ENCODE data around the gene ITGA3. TPM values are rescaled to one million over a fixed set of nuclear protein-coding genes. Genes with fewer than 3 reads are reported as not detected.

ITGA3 gene
- total RNA-seq, 1 experiment from 2014 or later = 392 TPM

GRCh38 chr17:50129353-50129727 is 73.4 kb downstream of the ITGA3 start:
- Histone ChIP-seq H2AFZ (ENCODE audit: low read depth, low read length, poor library complexity, severe bottlenecking) (no peak overlapping the region), H3K36me3 (ENCODE audit: control insufficient read depth in 1 of 2, insufficient read depth in 2 of 2, low read length in 2 of 2) (peaks cover 2 to 6% of the 10 kb centered on the region in 2 experiments; a peak in 2 of 4 replicates), H3K4me2 (ENCODE audit: low read length) (no peak overlapping the region), H3K27ac (ENCODE audit: low read depth, low read length) (no peak overlapping the region), H3K9me2 (ENCODE audit: insufficient read depth) (no peaks in the 10 kb centered on the region), H3K9ac (ENCODE audit: low read length) (no peak overlapping the region), H3K4me1 (ENCODE audit: control insufficient read depth in 1 of 2, insufficient read depth in 2 of 2, low read length in 2 of 2) (peaks cover 12 to 27% of the 10 kb centered on the region in 2 experiments), H3K79me2 (ENCODE audit: insufficient read depth, low read length) (no peaks in the 10 kb centered on the region), H3K4me3 (replicated peaks in 1 of 2; ENCODE audit: low read depth in 1 of 2, low read length in 2 of 2) (no peak overlapping the region), H4K20me1 (ENCODE audit: insufficient read depth) (no peaks in the 10 kb centered on the region), H3K27me3 (ENCODE audit: insufficient read depth, low read length) (no peaks in the 10 kb centered on the region), H3K9me3 (ENCODE audit: control insufficient read depth in 1 of 2, insufficient read depth in 1 of 2, low read depth in 1 of 2, low read length in 2 of 2) (no peaks in the 10 kb centered on the region)
- no peak for ATAC-seq
- ChIA-PET CTCF (no interaction called here), POLR2A (no interaction called here), RAD21 (ENCODE audit: low non-redundant PET in 1 of 2, low total read pairs in 2 of 2, uncharacterized antibody in 2 of 2, unreplicated experiment in 2 of 2) (no interaction called here)
- intact Hi-C loops (cut with micrococcal nuclease) = no loop called here
- no TSS peak for BruUV-seq (replicated peaks)
- no peak for DNase-seq (ENCODE audit: low read depth, low spot score)
- TF ChIP-seq EZH2 (IDR thresholded peaks at IDR 0.05) (no peak), EZH2phosphoT487 (IDR thresholded peaks at IDR 0.05; ENCODE audit: borderline replicate concordance) (no peak), SP1 (IDR thresholded peaks at IDR 0.05; ENCODE audit: low read depth) (no peak), SIN3A (IDR thresholded peaks at IDR 0.05; ENCODE audit: low read depth) (no peak), ELF1 (IDR thresholded peaks at IDR 0.05; ENCODE audit: borderline replicate concordance, low read depth) (no peak), CEBPB (IDR thresholded peaks at IDR 0.05; ENCODE audit: low read depth) (no peak), JUND (IDR thresholded peaks at IDR 0.05) (no peak), ZBTB33 (IDR thresholded peaks at IDR 0.05; ENCODE audit: extremely low read depth, insufficient replicate concordance, low read length) (no peak), ZNF274 (IDR thresholded peaks at IDR 0.05; ENCODE audit: low read depth, low read length) (no peak), RAD21 (IDR thresholded peaks at IDR 0.05; ENCODE audit: low read depth) (no peak), ZFX (IDR thresholded peaks at IDR 0.05) (no peak), FOSL1 (IDR thresholded peaks at IDR 0.05; ENCODE audit: low read depth) (no peak)
- TF ChIP-seq, protein P1, sequence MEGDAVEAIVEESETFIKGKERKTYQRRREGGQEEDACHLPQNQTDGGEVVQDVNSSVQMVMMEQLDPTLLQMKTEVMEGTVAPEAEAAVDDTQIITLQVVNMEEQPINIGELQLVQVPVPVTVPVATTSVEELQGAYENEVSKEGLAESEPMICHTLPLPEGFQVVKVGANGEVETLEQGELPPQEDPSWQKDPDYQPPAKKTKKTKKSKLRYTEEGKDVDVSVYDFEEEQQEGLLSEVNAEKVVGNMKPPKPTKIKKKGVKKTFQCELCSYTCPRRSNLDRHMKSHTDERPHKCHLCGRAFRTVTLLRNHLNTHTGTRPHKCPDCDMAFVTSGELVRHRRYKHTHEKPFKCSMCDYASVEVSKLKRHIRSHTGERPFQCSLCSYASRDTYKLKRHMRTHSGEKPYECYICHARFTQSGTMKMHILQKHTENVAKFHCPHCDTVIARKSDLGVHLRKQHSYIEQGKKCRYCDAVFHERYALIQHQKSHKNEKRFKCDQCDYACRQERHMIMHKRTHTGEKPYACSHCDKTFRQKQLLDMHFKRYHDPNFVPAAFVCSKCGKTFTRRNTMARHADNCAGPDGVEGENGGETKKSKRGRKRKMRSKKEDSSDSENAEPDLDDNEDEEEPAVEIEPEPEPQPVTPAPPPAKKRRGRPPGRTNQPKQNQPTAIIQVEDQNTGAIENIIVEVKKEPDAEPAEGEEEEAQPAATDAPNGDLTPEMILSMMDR (IDR thresholded peaks at IDR 0.05 in 2 of 3, conservative IDR thresholded peaks at IDR 0.05 in 1 of 3; ENCODE audit: borderline replicate concordance in 1 of 3, insufficient read depth in 1 of 3, low read depth in 2 of 3, low read length in 2 of 3) = no peak
- TF ChIP-seq, protein P2, sequence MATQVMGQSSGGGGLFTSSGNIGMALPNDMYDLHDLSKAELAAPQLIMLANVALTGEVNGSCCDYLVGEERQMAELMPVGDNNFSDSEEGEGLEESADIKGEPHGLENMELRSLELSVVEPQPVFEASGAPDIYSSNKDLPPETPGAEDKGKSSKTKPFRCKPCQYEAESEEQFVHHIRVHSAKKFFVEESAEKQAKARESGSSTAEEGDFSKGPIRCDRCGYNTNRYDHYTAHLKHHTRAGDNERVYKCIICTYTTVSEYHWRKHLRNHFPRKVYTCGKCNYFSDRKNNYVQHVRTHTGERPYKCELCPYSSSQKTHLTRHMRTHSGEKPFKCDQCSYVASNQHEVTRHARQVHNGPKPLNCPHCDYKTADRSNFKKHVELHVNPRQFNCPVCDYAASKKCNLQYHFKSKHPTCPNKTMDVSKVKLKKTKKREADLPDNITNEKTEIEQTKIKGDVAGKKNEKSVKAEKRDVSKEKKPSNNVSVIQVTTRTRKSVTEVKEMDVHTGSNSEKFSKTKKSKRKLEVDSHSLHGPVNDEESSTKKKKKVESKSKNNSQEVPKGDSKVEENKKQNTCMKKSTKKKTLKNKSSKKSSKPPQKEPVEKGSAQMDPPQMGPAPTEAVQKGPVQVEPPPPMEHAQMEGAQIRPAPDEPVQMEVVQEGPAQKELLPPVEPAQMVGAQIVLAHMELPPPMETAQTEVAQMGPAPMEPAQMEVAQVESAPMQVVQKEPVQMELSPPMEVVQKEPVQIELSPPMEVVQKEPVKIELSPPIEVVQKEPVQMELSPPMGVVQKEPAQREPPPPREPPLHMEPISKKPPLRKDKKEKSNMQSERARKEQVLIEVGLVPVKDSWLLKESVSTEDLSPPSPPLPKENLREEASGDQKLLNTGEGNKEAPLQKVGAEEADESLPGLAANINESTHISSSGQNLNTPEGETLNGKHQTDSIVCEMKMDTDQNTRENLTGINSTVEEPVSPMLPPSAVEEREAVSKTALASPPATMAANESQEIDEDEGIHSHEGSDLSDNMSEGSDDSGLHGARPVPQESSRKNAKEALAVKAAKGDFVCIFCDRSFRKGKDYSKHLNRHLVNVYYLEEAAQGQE (IDR thresholded peaks at IDR 0.05; ENCODE audit: low read depth) = no peak
- TF ChIP-seq, protein P3, sequence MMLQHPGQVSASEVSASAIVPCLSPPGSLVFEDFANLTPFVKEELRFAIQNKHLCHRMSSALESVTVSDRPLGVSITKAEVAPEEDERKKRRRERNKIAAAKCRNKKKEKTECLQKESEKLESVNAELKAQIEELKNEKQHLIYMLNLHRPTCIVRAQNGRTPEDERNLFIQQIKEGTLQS (IDR thresholded peaks at IDR 0.05) = no peak
